GM18907 (cell line): ENCODE results near the gene GFER.
A peak's percentile ranks its signal among the peaks of the same experiment; 100 is the strongest.
"Not testable (repeated sequence)": the region's sequence is repeated elsewhere in the genome, so short reads cannot be mapped to it uniquely, and the experiment has no call there.

Experiments
- ATAC-seq: cut with Tn5 transposase; IDR thresholded peaks from one replicate; pipeline ENCODE4 v1.9.1; 2021; ENCODE audit warnings: mild to moderate bottlenecking, moderate library complexity; ENCODE audit not compliant: unreplicated experiment

GFER gene

DNA sequence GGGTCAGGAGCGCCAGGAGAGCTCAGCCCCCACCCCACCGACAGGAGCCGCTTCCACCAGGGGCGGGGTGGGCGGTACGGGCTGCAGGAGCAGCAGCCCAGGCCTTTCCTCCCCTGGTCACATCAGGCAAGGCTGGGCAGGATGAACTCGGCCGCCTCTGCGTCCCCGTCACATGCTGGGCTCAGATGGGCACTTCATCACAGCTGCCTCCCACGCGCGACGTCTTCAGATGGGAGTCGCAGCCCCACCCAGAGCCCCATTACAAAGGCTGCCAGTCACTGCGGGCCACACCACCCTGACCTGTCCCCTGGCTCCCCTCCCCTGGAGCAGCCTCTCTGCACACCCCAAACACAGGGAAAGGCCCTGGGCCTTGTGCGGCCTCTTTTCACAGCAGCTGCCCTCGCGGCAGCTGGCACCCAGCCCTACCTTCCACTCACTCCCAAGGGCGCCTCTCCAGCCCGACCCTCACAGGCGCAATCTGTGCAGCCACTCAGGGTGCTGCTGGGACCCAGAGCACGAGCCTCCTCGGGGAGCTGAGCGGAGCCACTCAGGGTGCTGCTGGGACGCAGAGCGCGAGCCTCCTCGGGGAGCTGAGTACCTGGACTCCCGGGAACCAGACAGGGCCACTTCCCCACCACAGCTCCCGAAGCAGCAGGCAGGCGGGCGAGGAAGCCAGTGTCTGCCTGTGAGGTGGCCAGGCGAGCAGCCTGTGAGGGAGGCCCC lies 21.0 kb downstream of the GFER start:
- no peak for ATAC-seq

DNA sequence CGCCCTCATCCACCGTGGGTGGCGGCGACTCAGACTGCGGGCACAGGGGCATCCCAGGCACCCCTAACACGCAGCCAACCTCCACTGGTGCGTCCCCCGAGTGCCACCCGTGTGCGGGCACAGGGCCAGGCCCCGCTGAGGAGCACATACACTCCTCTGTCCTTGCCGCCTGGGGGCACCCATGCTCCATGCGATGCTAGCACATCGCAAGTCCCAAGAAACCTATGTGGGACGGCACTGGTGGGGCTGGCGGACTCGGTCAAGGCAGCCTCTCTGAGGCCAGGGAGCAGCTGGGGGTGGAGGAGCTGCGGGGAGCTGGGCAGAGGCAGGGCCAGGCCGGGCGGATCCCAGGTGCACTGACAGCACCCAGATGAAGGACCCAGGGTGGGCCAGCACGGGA lies 21.7 kb downstream of the GFER start:
- ATAC-seq = no peak

DNA sequence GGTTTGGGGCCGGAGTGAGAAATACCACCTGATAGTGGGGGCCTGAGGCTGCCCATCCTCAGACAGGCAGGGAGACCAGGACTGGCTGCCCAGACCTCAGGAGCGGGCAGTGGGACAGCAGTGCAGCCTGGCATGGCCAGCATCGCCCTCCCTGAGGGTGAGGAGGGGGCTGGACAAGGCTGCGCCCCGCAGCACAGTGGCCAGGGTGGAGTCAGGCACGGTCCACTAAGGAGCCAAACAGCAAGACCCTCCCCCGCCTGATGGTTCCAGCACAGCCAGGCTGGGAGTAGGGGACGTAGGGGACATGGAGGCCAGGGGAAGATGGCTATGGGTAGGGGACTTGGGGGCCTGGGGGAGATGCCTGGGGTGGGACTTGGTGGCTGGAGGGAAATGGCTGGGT lies 22.3 kb downstream of the GFER start:
- no peak for ATAC-seq

DNA sequence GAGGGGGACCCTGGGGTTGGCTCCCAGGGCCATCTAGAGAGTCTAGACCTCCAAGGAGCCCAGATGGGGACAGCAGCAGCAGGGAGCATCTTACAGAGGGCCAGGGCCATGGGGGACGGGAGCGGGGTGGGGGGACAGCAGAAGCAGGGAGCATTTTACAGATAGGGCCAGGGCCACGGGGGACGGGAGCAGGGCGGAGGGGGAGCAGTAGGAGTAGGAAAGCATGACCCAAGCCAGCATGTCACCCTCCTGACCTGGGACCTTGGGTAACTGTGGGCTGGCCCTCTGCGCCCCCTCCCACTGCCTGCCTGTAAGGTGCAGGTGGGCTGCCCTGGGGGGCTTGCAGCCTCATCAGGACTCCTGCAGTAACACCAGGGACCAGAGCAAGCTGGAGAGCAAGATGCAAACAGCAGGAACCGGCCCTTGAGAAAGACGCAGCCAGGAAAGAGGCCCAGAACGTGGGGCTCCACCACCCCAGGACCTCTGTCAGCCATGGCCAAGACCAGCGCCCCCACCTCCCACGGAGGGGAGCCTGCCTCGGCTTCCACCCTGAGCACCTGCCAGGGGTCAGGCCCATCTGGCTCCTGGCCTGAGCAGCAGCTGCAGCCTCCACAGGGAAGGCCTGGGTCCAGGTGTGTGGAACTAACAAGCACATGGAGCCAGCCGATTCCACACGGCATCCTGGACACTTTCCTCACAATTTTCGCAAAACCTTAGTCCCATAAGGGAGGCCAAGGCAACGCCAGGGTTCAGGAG lies 23.3 kb downstream of the GFER start:
- no peak for ATAC-seq

DNA sequence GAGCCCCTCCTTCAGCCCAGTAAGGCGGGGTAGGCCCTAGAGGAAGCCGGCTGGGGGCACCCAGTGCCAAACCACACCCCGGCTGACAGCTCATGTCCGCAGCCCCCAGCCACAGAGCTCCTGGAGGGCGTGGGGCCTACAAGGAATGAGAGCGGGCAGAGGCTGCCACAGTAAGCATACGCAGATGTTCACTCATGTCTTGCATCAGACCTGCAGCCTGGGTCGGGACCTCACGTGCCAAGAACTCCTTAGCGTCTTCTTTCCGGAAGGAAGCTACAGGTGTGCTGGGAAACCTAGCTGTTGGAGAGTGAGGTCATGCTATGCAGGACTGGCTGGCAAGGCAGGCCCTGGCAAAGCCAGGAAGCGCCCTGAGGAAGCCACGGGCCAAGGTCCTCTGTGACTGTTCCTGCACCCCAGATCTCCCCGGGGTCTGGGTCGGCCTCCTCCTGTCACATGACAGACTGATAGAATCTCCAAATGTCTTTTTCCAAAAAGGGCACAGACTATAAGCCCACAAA lies 24.1 kb downstream of the GFER start:
- ATAC-seq = no peak

DNA sequence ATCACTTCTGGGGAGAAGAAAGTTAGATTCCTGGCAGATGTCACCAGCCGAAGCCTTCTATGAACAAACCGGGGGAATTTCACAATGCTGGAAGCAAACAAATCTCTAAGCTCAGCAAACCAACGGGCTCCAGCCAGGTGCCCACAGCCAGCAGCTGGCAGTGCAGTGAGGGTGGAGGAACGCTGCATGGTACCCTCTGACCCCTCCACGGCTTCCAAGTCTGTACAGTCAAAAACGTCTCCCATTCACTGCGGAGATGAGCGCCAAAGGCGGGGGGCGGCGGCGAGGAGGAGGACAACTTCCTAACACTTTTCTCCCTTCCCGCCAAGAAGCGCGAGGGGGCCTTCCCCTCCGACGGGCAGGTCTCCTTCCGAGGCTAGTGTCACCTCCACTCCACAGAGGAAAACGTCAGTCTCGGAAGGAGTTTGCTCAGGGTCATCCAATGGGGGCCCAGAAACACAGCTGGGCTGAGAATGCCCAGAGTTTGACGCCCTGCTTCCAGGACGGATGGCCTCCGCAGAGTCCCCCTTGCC lies 24.7 kb downstream of the GFER start:
- ATAC-seq = peak; percentile 4

DNA sequence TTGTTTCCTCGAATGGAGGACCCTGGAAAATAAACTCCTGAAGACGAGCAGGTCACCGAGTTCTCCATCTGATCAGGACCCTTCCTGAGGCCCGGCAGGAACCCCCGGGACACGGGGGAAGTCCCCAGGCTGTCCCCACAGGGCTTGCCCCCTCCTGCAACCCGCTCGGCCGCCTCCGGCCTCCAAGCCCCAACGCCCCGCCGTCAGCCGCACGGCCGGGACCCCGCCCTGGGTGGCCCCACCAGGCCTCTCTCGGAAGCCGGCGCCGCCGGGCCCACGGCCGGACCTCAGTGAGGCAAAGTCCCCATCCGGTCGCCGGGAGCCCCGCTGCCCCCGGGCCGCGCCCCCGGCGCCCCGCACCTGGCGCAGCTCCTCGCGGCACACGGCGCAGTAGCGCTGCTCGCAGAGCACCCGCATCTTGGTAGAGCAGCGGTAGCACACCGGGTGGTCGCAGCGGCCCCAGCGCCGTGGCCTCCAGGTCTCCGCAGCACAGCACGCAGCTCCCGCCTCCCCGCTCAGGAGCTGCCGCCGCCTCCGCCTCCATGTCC lies 25.2 kb downstream of the GFER start:
- ATAC-seq = peak; percentile 34

DNA sequence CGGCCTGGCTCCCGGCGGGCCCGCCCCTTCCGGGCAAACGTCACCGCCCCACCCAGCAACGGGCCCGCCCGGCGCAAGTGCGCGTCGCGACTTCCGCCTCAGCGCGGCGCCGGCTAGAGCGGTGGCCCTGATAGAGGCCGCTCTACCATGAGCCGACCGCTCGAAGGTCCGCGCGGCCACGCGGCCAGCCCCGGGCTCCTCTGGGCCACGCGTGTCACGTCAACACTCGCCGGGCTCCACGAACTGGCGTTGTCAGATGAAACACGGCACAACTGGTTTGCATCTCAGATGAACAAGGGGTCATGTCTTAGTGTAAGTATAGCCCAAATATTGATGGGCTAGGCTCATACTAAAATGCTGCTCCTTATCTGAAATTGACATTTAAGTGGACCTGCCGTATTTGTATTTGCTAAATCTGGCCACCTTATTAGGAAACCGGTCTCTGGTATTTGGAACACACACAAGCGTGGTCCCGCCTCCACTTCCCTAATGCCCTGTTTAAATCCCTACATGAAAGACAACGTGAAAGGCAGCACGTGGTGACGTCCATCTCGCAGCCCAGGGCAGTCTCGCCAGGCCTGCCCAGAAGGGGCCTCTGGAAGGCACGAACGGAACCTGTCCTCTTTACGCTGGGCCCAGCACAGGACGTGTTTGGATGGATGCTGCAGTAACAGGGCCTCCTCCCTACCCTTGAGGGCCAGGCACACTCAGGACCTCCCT lies 26.0 kb downstream of the GFER start, which contains the start of gene ZNF598:
Gene ZNF598, minus strand, starts transcription at position 31 of the 720 bp plus-strand sequence.
- ATAC-seq = peak; percentile 67

DNA sequence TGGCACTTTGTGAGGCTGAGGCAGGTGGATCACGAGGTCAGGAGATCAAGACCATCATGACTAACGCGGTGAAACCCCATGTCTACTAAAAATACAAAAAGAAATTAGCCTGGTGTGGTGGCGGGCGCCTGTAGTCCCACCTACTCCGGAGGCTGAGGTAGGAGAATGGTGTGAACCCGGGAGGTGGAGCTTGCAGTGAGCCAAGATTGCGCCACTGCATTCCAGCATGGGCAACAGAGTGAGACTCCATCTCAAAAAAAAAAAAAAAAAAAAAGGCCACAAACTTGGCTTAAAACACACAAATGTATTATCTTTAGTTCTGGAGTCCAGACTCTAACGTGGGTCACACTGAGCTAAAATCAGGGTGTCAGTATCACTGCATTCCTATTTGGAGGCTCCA lies 27.7 kb downstream of the GFER start:
- ATAC-seq = not testable (repeated sequence)

DNA sequence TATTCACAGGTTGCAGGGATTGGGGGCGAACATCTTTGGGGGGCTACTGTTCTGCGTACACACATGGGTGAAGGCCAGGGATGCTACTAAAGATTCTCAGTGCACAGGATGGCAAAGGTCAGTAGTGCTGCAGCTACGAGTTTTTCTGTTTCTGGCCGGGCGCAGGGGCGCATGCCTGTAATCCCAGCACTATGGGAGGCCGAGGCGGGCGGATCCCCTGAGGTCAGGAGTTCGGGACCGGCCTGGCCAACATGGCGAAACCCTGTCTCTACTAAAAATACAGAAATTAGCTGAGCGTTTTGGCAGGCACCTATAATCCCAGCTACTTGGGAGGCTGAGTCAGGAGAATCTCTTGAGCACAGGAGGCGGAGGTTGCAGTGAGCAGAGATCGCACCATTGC lies 29.5 kb downstream of the GFER start:
- ATAC-seq = no peak

DNA sequence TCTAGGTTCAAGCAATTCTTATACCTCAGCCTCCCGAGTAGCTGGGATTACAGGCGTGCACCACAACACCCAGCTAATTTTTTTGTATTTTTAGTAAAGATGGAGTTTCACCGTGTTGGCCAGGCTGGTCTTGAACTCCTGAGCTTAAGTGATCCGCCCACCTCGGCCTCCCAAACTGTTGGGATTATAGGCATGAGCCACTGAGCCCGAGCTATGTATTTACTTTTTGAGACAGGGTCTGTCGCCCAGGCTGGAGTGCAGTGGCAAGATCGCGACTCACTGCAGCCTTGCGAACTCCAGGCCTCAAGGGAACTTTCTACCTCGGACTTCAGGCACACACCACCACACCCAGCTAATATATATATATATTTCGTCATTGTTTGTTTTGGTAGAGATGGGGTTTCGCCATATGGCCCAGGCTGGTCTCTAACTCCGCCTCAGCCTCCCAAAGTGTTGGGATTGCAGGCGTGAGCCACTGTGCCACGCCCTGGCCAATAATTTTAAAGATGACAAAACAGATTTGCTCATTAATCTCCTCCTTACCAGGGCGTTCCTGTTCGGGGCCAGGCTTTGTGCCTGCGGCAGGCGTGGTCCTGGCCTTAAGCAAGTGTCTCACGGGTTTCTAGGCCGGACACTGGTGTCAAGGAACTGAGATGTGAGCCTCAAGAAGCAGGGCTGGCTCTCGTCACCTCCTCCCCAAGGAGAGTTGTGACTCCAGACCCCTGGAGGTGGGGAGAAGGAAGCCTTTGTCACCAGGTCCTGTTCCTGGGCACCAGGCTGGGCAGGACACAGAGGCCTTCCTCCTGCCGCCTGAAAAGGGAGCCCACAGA lies 31.3 kb downstream of the GFER start:
- no peak for ATAC-seq

DNA sequence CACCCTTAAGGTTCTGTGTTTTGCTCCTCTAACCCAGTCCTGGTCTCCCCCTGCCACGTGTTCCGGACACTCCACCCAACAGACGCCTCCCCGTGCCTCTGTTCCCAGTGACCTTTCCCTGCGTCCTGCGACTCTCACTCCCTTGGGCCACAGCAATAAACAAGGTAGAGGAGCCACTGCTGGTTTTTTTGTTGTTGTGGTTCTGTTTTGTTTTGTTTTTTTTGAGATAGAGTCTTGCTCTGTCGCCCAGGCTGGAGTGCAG lies 31.9 kb downstream of the GFER start:
- ATAC-seq = no peak

DNA sequence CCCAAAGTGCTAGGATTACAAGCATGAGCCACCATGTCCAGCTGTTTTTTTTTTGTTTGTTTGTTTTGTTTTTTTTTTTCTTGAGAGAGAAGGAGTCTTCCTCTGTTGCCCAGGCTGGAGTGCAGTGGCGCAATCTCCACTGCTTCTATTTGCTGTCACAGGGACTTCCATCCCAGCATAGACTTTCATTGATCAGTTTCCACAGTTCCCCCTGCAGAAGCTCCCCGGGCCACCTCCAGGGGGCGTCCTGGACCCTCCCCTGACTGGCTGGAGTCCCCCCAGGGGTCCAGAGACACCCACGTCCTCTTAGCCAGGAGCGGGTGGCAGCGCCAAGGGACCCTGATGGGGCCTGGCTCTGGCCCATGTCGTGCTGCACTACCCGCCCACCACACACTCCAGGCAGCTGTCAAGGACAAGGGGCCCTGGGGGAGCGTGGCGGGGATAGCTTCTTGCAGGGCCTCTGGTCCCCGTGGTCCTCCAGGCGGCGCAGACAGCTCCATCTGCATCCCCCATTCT lies 32.5 kb downstream of the GFER start:
- ATAC-seq = no peak

DNA sequence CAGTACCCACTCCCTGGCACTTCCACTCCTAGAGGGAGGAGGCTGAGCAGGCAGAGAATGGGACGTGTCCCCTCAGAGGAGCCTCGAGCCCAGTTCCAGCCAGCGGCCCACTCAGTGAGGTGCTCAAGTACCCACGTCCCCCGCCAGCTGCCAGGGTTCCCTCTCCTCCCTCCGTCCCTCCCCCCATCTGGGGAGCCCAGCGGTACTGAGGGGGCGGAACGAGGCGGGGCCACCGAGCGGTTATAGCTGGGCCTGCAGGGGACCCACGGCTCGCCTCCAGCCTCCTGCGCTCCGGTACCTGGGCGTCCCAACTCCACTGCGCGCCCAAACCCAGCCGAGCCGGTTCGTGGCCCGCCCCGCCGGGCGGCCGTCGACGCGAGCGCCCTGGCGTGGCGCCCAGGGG lies 35.5 kb downstream of the GFER start, which contains the start of gene NPW:
Gene NPW, plus strand, starts transcription at position 268 of the 403 bp plus-strand sequence.
- ATAC-seq = no peak

DNA sequence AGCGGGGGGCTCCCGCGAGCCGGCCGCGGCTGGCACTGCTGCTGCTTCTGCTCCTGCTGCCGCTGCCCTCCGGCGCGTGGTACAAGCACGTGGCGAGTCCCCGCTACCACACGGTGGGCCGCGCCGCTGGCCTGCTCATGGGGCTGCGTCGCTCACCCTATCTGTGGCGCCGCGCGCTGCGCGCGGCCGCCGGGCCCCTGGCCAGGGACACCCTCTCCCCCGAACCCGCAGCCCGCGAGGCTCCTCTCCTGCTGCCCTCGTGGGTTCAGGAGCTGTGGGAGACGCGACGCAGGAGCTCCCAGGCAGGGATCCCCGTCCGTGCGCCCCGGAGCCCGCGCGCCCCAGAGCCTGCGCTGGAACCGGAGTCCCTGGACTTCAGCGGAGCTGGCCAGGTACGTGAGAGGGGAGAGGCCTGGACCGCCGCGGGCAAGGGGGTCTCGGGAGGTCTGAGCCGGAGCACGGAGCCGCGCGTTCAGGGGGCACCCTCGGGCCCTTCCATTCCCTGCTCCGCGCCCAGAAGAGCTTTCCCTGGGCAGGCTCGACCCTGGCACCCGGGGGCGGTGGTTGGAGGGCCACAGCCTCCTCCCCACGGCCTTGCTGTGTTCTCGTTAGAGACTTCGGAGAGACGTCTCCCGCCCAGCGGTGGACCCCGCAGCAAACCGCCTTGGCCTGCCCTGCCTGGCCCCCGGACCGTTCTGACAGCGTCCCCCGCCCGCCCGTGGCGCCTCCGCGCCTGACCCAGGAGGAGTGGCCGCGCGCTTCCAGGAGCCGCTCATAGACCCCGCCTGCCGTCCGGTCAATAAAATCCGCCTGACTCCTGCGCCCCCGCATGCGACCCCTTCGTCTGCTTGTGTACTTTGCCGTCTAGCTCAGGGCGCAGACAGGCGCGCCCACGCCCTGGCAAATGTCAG lies 36.2 kb downstream of the GFER start:
- ATAC-seq = no peak

DNA sequence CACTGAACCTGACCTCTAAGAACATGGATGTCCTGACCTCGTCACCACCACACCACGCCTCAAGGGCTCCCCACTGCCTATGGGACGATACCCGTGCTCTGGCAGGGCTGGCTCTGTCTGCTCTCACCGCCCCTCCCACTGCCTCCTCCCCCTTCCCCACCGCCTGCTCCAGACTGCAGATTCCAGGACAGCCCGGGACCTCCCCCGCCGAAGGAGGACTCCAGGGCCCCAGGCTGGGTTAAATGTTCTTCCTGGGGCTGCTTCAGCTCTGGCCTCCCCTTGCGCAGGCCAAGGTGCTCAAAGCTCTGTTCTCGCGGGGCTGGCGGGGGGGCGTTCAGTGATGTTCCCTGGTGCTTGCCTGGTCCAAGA lies 38.7 kb downstream of the GFER start:
- no peak for ATAC-seq

DNA sequence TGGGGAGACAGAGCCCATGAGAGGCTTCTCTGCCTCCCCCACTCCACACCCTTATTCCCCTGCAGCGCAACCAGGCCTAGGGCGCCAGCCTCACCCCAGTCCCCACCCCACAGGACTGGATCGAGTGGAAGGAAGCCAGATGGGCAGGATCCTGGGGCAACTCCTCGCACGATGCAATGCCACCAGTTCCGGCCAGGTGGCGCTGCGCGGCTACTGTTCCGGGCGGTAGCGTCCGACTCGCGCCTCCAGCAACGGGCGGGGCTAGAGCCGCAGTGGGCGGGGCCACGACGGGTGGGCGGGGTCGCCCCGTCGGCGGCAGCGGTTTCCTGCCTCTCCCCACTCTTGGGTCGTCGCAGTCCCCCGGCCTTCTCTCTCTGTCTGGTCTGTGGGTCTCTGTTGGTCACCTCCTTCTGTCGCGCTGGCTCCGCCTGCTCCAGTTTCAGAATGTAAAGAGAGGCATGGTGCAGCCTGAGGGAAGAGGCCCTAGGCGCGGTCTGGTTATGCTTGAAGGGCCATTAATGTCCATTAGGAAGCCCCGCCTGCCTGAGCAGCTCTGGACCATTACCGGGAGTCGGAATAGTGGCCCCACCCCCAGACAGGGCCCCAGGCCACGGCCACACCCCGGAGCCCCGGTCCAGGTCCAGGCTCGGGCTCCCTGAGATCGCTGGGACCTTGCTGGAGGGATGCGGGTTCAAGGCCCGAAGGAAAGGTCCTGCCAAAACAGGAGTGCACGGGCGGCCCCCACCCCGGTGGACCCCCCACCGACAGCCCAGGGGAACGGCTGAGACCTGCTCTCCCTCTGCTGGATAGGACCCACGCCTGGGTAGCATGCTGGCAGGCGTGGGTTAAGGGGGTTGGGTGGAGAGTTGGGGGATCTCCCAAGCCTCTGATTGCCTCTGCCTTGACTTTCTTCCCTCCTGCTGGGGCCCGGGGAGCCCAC lies 39.4 kb downstream of the GFER start:
- ATAC-seq = peak; percentile 77

DNA sequence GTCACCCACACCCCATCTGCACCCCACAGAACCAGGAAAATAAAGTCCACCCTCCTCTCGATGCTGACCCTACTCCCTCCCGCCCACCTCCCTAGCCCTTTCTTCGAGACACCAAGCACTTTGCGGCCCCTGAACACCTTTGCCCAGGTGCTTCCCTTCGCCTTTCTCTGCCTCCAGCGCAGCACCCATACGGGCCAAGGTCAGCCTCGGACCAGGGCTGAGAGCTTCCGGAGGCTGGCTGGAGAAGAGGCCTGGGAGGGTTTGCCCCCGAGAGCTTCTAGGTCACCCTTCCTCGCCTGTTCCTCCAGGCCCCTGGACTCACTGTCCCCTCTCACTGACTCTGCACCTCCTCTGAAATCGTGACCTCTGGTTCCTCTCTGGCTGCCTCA lies 40.0 kb downstream of the GFER start:
- ATAC-seq = no peak
